Measurements from ENCODE around the gene CRB2.

DNA sequence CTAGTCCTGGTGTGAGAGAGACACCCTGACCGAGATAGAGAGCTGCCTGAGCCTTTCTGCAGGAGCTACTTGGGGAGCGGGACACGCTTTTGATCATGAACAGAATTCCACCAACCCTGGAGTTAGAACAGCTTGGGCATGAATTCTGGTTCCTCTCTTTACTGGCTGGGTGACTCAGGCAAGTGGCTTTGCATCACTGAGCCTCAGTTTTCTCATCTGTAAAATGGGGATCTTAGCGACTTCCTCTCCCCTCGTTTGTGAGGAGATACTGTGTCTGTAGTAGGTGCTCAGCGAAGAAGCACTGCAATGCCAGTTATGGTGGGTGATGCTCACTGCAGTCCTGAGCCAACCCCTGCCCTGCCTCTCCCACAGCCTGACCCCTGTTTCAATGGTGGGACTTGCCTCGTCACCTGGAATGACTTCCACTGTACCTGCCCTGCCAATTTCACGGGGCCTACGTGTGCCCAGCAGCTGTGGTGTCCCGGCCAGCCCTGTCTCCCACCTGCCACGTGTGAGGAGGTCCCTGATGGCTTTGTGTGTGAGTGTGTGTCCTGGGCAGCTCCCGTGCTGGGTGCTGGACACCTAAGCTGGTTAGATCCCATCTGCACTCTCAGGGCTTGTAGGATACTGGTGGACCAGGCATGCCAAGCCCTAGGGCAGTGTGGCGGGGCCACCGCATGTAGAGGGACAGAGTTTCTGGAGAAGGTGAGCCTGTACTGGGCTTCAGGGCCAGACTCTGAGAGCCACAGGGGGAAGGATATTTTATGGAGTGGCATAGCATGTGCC lies 16.0 kb downstream of the CRB2 start:
- TF ChIP-seq EZH2 (optimal IDR thresholded peaks at IDR 0.05; ENCODE audit: low read depth, low read length) (no peak), EZH2phosphoT487 (IDR thresholded peaks at IDR 0.05; ENCODE audit: low read length) (no peak)
- TF ChIP-seq, protein P1, sequence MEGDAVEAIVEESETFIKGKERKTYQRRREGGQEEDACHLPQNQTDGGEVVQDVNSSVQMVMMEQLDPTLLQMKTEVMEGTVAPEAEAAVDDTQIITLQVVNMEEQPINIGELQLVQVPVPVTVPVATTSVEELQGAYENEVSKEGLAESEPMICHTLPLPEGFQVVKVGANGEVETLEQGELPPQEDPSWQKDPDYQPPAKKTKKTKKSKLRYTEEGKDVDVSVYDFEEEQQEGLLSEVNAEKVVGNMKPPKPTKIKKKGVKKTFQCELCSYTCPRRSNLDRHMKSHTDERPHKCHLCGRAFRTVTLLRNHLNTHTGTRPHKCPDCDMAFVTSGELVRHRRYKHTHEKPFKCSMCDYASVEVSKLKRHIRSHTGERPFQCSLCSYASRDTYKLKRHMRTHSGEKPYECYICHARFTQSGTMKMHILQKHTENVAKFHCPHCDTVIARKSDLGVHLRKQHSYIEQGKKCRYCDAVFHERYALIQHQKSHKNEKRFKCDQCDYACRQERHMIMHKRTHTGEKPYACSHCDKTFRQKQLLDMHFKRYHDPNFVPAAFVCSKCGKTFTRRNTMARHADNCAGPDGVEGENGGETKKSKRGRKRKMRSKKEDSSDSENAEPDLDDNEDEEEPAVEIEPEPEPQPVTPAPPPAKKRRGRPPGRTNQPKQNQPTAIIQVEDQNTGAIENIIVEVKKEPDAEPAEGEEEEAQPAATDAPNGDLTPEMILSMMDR (IDR thresholded peaks at IDR 0.05; ENCODE audit: low read length), result no peak

All from MM.1S (cell line).